H4 (cell line): ENCODE data around the gene SUN1. TPM values are rescaled to one million over a fixed set of nuclear protein-coding genes. Genes with fewer than 3 reads are reported as not detected.
"Not testable (repeated sequence)": the region's sequence is repeated elsewhere in the genome, so short reads cannot be mapped to it uniquely, and the experiment has no call there.

Experiments
- DNase-seq: peaks from one replicate; pipeline ENCODE4 v3.0.0-alpha.2; 2015; ENCODE audit warnings: low spot score
- total RNA-seq: library from RNA; depleted of rRNA; stranded (reverse); fragments of >200 nt; shearing (Covaris generic); gene quantifications from 2 replicates; pipeline ENCODE4 v1.2.3, GENCODE V29; 2014

Gene SUN1
- total RNA-seq, 1 experiment from 2014 or later: 157 TPM

DNA sequence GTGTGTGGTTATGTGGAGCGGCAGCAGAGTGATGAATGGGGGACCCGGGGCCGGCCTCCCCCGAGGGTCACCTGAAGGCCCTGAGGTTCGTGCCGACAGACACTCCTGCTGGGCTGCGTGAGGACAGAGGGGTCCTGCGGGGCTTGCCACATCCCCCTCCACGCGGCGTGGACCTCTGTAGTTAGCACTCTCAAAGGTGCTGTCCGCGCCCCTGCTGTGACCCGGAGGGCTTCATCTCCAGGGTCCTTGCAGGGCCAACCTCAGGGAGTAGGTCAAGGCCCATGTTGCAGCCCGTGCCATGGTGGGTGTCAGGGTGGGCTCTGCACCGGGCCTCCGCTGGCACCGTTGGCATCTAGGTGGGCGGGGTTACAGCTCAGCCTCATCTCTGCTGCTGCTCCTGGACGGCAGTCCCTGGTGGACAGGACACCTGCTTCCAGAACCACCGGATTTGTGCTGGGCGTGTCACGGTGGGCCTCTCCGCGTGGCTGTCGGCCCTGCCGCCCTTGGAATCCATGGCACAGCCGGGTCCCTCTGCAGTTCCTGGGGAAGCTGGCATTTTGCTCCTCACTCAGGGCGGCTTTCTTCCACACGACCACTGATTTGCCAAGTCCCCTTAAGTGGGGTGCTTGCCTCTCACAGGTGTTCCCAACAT, 24.3 kb downstream of the SUN1 start:
- DNase-seq: no peak

DNA sequence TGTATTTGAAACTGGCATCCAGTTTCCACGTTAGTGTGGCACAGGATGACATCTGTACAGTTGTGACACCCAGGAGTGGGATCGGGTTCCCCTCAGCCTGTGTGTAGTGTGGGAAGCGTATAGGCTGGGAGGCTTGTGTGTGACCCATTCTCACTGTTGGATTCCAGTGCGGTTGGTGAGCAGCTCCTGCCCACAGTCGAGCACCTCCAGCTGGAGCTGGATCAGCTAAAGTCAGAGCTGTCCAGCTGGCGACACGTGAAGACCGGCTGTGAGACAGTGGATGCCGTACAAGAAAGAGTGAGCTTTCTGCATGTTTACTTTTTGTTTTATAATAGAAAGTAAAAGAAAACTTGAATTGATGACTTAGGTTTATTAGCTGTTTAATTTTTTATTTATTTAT, 25.4 kb downstream of the SUN1 start:
- no peak for DNase-seq

DNA sequence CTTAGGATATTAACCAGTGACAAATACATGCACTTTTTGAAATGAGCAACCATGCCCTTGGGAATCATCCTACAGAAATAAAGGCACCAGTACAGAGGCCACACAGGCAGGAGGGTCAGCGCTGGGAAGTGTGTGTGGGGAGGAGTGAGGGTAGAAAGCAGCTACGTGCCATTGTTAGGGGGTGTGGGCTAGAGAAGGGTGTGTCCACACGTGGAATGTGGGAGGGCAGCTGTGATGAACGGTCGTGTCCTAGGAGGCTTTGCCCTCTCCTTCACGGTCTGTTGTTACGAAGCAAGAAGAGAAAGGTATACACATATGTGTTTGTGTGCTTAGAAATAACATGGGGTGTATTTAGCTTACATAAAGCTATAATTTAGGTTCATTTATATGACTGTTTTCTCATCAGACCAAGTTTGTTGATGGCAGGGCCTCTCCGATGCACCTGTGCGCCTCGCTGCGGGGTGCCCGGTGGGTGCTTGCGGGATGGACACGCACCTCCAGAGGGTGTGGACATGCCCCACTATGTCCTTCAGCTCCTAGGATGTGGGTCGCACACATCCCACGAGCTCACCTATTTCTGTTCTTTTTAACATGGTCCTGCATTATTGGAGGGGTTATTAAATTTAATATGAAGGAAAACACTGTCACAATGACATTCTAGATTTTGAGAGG, 27.2 kb downstream of the SUN1 start:
- DNase-seq: no peak

DNA sequence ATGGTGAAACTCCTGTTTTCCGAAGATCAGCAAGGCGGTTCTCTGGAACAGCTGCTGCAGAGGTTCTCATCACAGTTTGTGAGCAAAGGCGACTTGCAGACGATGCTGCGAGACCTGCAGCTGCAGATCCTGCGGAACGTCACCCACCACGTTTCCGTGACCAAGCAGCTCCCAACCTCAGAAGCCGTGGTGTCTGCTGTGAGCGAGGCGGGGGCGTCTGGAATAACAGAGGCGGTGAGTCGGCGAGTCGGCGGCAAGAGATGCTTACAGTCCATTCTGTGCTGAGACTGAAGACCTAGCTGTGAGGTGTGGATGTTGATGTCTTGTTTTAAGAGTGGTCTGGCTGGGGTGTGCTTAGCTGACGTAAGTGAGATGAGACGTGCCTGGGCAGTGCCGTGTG, 27.9 kb downstream of the SUN1 start:
- DNase-seq: no peak

DNA sequence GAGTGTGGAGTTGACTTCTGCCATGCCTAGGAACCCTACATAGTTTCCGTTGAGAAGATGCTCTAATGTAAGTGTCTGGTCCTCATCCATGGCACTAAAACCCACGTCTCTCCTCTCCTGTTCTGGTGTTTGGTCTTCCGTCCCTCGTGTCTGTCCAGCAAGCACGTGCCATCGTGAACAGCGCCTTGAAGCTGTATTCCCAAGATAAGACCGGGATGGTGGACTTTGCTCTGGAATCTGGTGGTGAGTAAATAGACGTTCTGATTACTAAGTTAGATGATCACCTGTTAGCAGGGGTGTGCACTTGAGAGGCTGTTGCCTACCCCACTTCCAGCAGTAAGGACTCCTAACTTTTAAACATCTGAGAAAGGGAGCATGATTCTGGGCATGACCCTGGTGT, 28.9 kb downstream of the SUN1 start:
- no peak for DNase-seq

DNA sequence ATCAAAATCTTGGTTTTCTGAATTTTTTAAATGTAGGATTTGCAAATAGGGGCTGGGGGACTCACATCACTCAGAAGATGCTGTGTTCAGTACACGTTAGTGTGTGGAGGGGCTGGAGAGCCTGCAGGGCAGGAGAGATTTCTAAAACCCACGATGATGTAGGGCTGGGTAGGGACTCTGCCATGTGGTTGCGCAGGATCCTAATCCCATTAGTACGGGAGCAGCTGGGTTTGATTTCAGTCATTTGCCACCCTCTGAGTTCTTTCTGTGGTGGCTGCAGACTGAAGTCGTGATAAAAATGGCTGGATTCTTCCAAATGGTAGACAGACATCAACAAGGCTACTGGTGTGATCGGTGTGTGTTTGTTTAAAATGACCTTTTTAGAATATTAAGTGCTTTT, 29.9 kb downstream of the SUN1 start:
- no peak for DNase-seq

DNA sequence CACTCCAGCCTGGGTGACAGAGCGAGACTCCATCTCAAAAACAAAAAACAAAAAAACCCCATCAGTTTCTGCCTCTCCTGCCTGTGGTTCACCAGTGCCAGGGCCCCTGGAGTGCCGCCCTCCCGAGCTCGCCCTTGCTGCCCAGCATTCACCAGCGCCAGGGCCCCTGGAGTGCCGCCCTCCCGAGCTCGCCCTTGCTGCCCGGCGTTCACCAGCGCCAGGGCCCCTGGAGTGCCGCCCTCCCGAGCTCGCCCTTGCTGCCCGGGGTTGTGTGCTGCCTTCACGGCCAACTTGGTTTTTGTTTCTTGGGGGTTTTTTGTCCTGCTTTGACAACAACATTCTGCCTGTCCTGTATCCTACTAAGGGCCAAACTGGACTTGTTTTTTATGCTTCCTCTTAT, 30.8 kb downstream of the SUN1 start:
- DNase-seq: no peak

DNA sequence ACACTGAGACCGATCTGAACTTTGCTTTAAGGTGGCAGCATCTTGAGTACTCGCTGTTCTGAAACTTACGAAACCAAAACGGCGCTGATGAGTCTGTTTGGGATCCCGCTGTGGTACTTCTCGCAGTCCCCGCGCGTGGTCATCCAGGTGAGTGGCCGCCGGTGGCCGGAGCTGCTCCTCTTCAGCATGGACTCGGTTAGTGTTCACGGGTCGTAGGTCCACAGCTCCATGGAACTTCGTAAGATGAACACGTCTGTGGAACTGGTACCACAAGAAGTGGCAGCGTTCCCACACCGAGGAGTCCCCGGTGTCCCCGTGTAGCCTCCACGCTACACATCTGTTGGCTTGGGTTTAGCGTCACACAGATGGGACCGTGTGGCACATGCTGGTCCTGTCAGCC, 33.6 kb downstream of the SUN1 start:
- no peak for DNase-seq

DNA sequence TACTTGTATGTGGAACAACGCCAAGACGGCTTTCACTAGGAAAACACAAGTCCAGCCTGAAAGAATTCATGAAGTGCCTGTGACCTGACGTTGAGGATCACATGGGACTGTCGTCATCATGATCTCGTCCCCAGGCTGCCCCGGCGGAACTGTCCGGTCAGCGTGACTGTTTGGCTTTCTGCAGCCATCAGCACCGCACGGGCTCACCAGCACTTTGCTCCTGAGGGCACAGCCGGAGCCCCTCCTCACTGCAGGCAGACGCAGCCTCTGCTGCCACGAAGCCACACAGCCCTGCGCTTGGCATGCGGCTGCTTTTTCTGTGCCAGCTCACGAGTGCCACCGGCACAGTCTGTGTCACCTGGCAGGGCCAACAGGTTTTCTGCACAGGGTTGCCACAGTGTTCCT, 34.7 kb downstream of the SUN1 start:
- peak; percentile 81 for DNase-seq

DNA sequence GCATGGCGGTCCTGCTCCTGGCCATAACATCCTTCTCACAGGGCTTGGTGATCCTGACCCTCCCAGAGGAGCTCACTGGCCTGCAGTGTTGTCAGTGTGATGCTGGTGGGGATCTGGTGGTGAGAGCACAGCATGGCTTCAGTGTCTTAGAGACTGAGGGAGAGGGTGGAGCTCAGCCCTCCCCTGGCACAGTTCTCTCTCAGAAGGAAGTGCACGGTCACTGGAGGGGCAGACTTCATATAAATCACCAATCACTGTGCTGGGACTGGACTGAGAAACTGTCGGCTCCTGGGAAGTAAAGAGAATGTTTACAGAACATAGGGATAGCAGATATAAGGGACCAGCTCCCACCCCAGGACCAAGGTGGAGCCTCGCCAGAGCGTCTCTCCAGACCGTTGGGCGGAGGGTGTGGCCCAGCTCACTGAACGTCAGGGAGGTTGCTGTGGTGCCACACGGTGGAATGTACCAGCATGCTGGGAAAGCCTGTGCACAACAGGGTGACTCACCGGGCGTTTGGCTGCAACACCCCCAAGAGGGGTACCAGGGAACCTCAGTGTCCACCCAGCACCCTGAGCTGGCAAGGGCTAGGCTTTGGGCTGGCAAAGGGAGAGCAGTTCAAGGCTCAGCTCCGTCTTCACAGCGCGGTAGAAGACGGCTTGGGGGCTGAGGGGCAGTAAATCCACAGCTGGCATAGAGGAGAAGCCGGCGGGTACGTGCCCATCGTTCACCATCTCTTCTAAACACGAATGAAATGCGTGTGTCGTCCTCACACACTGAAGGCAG, 35.3 kb downstream of the SUN1 start:
- peak; percentile 97 for DNase-seq

DNA sequence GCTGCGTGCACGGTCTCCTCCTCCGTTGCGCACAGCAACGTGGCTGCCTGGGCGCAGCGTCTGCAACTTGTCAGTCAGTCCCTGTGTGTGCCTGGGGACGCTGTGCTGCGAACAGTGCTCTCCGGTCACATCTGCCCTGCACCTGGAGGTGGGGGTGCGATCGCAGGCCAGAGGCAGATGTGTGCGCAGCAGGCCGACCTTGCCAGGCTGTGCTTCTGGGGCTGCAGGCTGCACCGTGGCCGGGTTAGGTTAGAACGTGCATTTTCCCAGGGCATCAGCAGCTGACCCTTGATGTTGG, 35.9 kb downstream of the SUN1 start:
- DNase-seq: no peak

DNA sequence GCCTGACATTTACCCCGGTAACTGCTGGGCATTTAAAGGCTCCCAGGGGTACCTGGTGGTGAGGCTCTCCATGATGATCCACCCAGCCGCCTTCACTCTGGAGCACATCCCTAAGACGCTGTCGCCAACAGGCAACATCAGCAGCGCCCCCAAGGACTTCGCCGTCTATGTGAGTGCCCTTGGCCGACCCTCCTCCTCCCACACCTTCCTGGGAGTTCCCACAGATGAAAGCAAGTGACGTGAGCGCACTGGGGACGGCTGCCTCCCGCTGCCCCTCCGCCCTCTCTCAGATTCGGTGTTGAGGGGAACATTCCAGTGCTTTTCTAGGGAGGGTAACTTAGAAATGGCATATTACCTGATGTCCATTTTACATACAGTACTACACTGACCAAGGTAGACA, 37.1 kb downstream of the SUN1 start:
- DNase-seq: no peak

DNA sequence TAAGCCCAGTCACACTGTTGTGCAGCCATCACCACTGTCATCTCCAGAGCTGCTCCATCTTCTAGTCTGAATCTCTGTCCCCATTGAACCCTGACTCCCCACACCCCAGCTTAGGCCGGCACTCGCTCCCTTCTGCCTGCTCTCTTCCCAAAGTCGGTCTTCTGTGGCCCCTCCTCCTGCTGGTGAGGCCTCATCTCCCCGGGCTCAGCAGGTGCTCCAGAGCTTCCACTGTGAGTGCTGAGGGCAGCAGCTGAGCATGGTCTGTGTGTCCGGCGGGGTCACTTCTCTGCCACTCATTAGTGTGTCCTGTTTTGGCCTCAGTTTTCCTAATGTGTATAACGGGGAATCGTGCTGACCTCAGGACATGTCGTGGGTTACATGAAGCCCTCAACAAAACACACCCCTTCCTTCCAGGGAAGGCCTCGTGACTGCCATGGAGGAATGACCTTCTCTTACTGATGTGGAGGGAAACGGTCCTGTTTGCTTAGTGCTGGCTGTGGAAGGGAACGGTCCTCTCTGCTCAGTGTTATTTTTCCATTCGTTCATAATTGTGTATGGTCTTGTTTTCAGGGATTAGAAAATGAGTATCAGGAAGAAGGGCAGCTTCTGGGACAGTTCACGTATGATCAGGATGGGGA, 39.7 kb downstream of the SUN1 start:
- DNase-seq: no peak

DNA sequence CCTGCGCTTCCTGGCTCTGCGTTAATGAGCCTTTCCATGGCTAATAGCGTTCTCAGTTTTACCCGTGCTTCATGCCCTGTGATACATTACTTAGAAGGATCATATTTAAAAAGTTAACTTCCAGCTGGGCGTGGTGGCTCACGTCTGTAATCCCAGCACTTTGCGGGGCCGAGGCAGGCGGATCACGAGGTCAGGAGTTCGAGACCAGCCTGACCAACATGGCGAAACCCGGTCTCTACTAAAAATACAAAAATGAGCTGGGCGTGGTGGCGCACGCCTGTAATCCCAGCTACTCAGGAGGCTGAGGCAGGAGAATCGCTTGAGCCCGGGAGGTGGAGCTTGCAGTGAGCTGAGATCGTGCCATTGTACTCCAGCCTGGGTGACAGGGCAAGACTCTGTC, 40.4 kb downstream of the SUN1 start:
- DNase-seq: not testable (repeated sequence)

DNA sequence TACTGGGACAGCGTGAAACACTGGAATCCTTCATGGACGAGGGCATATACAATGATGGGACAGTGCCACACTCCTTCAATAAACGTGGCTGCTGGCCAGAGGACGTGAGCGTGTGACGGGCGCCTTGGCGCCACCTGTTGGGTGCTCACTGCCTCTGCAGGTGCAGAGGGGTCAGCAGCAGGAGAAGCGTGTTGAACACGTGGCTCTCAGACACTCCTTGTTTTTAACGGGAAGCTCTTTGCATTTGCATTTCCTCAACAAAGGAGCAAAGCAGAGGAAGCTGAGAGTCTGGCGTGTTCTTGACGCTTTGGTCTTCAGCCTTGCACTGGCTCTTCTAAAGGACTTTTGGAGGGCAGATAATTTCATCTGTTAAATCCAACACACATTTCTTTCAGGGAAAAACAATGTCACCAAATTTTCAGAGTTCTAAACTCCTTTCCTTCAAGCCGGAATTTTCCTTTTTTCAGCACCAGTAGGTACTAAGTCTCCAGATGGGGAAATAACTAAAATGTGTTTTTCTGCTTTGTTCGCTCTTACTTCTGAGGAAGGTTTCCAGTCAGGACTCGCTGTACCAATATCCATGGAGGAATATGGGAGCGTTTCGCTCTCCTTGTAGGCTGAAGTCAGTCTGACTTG, 41.2 kb downstream of the SUN1 start:
- DNase-seq: peak; percentile 97

DNA sequence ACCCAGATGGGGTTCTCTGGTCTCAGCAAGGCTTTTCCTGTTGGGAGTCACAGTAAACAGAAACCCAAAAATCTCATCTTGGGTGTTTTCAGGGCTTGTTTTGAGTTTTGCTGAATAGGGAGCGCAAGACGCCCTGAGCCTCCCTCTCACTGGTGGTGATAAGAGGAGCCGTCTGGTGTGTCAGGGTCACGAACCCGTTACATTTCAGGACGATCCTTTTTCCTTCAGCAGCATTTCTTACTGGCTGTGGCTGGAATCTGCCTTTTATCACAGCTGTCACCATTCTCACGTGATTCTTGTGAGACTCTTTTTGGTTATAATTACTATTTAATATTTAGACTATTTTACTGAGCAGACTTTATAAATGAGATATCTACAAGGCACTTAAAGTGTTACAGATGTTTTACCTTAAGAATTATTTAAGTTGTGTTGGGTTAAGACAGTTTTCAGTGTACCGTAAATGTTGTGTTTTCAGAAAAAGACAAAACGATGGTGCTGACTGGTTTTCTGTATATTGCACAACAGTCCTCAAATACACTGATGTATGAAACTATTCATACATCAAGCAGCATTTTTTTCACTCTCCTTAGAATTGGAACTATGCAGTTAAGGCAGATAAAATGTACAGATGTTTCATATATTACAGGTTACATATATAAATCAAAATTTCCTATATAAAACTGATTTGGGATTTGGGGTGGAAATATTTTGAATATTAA, 41.9 kb downstream of the SUN1 start:
- DNase-seq: no peak

DNA sequence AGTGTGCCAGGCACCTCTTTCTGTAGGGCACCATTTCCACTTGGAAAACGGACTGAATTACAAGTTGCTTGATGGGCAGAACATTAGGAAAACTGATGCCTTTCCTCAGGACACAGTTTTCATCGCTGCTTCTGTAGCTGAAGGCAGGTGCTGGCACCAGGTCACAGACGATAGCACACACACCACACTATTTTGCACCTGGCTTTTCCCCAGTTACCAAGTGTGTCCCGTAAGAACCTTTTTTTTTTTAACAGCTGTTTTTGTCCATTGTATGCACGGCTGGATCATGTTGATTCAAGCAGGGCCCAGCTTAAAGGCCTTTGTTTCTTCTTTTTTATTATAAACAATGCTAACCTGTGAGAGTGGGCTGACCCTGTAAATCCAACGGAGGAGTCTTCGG, 42.8 kb downstream of the SUN1 start:
- DNase-seq: no peak

DNA sequence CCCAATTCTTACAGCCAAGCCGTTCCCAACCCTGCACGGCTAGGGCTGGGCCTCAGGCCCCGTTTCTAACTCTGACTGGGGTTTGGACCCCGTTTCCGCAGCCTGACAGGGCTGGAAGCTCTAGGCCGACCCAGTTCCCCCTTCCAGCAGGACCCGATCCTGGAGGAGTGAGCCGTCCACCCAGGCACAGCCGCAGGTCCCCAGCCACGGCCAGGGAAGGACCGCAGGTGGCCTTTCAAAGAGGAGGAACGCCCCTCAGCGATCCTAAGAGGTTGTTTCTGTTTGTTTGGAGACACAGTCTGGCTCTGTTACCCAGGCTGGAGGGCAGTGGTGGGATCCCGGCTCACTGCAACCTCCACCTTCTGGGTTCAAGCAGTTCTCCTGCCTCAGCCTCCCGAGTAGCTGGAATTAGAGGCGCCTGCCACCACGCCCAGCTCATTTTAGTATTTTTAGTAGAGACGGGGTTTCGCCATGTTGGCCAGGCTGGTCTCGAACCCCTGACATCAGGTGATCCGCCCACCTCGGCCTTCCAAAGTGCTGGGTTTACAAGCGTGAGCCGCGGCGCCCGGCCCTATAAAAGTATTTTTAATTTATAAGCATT, 43.3 kb downstream of the SUN1 start:
- DNase-seq: no peak

DNA sequence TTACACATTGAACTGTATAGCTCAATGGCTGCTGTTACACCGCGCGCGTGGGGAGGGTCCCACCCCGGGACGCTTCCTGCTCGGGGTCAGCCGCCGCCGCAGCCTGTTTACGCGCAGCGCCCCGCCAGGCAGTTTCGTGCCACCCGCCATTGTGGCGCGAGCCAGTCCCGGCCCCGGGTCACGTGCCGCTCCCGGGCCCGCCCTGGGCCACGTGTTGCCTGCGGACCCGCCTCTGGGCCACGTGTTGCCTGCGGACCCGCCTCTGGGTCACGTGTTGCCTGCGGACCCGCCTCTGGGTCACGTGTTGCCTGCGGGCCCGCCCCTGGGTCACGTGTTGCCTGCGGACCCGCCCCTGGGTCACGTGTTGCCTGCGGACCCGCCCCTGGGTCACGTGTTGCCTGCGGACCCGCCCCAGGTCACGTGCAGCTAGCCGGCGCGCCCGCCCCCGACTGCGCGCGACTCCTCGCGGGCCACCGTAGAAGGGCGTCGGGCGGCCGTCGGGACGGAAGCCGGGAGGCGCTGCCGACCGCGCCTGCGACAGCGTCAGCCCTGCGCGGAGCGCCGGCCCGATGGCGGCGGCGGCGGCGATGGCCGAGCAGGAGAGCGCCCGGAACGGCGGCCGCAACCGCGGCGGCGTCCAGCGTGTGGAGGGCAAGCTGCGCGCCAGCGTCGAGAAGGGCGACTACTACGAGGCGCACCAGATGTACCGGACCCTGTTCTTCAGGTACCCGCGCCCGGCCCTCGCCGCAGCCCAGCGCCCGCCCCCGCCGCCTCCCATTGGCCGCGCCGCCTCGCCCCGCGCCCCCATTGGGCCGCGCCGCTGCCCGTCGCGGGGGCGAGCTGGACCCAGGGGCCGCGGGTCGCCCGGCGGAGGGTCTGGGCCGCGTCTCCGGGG, 44.0 kb downstream of the SUN1 start, which contains the start of gene GET4:
TSS of gene GET4 (plus strand) at position 478 of the 895 bp plus-strand sequence. CDS start at position 570, 92 bp downstream.
- peak; percentile 94 for DNase-seq

DNA sequence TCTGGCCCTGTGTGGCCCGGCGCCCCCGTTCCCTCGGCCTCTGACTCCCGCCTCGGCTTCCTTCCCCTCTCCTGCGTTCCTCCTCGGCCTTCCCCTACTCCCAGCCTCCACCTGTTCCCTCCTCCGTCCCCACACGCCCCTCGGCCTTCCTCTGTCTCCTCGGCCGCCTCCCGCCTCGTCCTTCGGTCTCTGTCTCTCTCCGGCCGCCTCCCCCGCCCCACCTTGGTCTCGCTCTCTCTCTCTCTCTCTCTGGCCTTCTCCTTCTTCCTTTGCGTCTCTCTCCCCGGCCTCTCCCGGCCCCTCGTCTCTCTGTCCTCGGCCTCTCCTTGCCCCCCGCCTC, 44.7 kb downstream of the SUN1 start:
- no peak for DNase-seq
